Activated CD4-positive, alpha-beta T cell treated with anti-CD3 and anti-CD28 coated beads, Interleukin-2, amount 50 U/mL, for 24 hours (primary cell): ENCODE results near the gene ADGRE1.
"Not testable (repeated sequence)": the region's sequence is repeated elsewhere in the genome, so short reads cannot be mapped to it uniquely, and the experiment has no call there.

Experiments used
- DNase-seq, 2 donors: peaks; one replicate each; pipeline ENCODE4 v3.0.0-alpha.2; 2020; ENCODE audit warnings: low read depth in 1 of 2, low spot score in 1 of 2

Gene ADGRE1, protein sequence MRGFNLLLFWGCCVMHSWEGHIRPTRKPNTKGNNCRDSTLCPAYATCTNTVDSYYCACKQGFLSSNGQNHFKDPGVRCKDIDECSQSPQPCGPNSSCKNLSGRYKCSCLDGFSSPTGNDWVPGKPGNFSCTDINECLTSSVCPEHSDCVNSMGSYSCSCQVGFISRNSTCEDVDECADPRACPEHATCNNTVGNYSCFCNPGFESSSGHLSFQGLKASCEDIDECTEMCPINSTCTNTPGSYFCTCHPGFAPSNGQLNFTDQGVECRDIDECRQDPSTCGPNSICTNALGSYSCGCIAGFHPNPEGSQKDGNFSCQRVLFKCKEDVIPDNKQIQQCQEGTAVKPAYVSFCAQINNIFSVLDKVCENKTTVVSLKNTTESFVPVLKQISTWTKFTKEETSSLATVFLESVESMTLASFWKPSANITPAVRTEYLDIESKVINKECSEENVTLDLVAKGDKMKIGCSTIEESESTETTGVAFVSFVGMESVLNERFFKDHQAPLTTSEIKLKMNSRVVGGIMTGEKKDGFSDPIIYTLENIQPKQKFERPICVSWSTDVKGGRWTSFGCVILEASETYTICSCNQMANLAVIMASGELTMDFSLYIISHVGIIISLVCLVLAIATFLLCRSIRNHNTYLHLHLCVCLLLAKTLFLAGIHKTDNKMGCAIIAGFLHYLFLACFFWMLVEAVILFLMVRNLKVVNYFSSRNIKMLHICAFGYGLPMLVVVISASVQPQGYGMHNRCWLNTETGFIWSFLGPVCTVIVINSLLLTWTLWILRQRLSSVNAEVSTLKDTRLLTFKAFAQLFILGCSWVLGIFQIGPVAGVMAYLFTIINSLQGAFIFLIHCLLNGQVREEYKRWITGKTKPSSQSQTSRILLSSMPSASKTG

DNA sequence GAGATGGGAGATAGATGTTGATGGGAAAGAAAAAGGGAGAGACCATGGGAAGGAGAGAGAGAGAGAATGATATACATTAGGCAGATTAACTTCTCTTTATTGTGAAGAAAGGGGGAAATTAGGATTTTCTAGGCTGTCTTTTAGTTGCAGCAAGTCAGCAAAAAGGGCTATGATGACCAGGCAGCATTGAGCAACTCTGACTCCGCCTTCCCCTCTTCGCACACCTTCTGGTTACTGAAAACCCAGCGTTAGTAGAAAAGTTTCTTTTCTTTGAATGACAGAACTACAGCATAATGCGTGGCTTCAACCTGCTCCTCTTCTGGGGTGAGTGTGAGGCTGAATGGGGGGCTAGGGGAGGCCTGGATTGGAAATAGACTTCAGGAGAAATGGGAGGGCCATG lies at the start of gene ADGRE1:
Gene ADGRE1 (plus strand): TSS at position 264 of the 400 bp plus-strand sequence. CDS start 30 bp downstream, at position 294.
- no peak for DNase-seq

DNA sequence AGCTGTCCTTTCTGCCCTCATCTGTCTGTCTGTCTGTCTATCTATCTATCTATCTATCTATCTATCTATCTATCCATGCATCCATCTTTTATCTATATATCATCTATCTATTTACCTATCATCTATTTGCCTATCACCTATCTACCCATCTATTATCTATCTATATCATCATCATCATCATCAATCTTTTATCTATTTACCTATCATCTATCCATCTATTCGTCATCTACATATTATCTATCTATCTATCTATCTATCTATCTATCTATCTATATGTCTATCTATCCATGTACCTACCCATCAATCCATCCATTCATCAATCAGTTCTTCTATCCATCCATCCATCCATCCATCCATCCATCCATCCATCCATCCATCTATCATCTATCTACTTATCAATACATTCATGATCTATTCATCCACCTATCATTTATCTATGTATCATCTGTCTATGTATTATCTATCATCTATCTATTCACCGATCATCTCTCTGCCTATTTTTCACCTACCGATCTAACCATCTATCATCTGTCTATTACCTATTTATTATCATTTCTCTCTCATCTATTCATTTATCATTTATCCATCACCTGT lies 49.2 kb upstream of the ADGRE1 start:
- no peak for DNase-seq

- DNase-seq = no peak
Observed at GRCh38 chr19:6842871-6843607, 44.3 kb upstream of the ADGRE1 start.

DNA sequence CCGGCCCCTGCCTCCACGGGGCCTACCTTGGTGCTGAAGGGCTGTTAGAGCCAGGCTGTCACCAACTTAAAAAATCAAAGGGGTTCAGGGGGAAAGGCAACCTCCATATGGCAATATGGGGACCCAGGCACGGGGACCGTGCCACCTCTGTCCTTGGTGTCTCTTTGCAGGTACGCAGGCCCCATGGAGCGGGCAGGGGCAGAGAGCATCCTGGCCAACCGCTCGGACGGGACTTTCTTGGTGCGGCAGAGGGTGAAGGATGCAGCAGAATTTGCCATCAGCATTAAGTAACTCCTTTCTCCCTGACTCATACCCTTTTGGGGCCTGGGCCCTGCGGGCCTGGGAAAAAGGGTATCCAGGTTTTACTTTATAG lies 39.6 kb upstream of the ADGRE1 start:
- no peak for DNase-seq

DNA sequence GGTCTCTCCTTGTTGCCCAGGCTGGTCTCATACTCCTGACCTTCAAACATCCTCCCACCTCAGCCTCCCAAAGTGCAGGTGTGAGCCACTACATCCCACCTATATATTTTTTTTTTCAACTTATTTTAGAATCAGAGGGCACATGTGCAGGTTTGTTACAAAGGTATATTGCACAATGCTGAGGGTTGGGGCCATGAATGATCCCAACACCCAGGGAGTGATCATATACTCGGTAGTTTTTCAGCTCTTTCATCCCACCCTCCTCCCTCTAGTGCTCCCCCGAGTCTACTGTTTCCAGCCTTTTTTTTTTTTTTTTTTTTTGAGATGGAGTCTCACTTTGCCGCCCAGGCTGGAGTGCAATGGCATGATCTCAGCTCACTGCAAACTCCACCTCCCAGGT lies 38.4 kb upstream of the ADGRE1 start:
- DNase-seq = no peak

- DNase-seq = no peak
Observed at GRCh38 chr19:6849876-6850275, 37.5 kb upstream of the ADGRE1 start.

- DNase-seq = no peak
Observed at GRCh38 chr19:6851359-6851758, 36.0 kb upstream of the ADGRE1 start.

- DNase-seq = no peak
Observed at GRCh38 chr19:6852001-6852400, 35.4 kb upstream of the ADGRE1 start.

DNA sequence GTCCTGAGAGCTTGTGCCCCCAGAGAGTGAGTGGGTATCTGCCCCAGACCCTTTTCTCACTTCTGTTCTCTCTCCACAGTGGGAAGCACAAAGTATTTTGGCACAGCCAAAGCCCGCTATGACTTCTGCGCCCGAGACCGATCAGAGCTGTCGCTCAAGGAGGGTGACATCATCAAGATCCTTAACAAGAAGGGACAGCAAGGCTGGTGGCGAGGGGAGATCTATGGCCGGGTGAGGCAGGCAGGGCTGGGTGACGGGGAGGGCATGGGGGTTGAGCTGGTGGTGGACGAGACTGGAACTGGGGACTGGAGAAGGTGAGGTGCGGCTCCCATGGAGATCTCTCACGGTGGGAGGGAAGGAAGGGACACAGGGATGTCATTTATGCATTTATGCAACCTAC lies 33.5 kb upstream of the ADGRE1 start:
- DNase-seq = no peak

DNA sequence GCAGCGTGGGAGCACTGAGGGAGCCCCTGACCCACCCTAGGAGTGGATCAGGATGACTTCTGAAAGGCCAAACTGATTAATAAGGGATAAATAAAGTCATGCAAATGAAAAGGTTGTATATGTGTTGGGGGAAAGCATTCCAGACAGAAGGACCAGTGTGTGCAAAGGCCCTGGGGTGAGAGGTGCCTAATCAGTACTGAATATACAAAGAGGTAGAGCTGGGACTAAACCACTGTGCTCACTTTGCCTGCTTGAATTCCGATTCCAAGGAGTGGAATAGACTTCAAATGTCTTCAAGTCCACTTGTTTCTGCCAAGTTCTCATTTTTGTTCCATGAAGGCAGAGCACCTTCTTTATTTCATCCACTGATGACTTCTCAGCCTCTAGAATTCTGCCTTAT lies 32.6 kb upstream of the ADGRE1 start:
- no peak for DNase-seq

DNA sequence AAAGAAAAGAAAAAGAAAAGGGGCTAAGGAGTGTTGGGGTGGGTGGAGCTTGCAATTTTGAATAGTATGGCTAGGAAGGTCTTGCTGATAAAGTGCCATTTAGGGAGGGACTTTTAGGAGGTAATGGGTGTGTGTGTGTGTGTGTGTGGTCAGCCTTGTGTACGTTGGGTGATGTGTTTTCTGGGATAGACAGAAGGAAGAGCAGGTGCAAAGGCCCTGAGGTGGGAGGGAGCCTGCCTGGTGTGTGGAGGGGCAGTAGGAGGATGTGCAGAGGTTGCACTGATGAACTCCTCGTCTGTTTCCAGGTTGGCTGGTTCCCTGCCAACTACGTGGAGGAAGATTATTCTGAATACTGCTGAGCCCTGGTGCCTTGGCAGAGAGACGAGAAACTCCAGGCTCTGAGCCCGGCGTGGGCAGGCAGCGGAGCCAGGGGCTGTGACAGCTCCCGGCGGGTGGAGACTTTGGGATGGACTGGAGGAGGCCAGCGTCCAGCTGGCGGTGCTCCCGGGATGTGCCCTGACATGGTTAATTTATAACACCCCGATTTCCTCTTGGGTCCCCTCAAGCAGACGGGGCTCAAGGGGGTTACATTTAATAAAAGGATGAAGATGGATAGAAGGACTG lies 30.5 kb upstream of the ADGRE1 start:
- no peak for DNase-seq

GRCh38 chr19:6861683-6862286 lies 25.6 kb upstream of the ADGRE1 start:
- DNase-seq = no peak

- peak; percentile 78 to 89 for DNase-seq
Observed at GRCh38 chr19:6862673-6863078, 24.7 kb upstream of the ADGRE1 start.

- no peak for DNase-seq
Observed at GRCh38 chr19:6864325-6864940, 22.9 kb upstream of the ADGRE1 start.

DNA sequence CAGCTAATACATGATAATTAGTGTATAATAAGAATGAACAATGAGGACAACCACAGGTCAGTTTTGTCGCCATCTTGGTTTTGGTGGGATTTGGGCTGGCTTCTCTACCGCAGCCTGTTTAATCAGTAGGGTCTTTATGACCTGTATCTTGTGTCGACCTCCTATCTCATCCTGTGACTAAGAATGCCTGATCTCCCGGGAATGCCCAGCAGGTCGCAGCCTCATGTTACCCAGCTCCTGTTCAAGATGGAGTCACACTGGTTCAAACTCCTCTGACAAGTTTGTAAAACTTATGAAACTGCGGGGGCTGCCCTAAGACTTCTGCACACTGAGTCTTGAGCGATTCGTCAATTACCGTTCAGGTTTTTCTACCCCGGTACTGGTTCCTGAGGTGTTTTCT lies 21.5 kb upstream of the ADGRE1 start:
- no peak for DNase-seq

GRCh38 chr19:6866741-6867151 lies 20.6 kb upstream of the ADGRE1 start:
- no peak for DNase-seq

DNA sequence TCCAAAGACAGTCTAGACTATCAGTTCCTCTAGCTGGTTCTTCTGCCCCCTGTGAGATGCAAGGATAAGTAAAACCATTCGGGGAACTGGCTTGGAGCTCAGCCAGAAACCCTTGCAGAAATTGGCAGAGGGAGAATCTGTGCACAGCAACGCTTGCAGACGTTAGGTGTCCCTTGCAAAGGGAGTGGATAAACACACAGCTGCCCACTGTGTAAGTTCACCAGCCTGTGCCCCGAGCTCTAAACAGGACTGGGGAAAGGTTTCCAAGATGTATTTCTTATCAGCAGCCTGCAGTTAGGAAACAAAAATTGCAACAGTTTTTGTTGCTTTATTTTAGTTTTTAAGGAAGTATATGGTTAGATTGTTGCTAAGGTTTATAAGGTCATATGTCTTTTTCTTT lies 19.0 kb upstream of the ADGRE1 start:
- no peak for DNase-seq

DNA sequence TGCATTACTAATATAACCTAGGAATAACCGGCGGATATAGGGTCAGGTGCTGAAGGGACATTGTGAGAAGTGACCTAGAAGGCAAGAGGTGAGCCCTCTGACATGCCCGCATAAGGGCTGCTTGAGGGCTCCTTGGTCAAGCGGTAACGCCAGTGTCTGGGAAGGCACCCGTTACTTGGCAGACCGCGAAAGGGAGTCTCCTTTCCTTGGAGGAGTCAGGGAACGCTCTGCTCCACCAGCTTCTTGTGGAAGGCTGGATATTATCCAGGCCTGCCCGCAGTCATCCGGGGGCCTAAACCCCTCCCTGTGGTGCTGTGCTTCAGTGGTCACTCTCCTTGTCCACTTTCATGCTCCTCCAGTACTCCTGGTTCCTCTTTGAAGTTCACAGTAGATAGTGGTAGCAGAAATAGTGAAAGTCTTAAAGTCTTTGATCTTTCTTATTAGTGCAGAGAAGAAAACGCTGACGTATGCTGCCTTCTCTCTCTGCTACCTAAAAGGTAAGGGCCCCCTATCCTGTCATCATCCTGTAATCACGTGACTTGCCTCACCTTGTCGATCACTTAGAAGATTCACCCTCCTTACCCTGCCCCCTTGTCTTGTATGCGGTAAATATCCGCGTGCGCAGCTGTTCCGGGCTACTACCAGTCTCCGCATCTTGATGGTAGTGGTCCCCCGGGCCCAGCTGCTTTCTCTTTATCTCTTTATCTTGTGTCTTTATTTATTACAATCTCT lies 18.1 kb upstream of the ADGRE1 start:
- DNase-seq = not testable (repeated sequence)
